NCI-H82 treated with DMSO at 0.1 percent for 48 hours (cell line): Measurements from ENCODE around the gene ULK4.

Experiments
- DNase-seq: peaks from one replicate; lab custom pipeline; 2025; ENCODE audit not compliant: unreplicated experiment; lab: John Stamatoyannopoulos, UW

ULK4 gene

DNA sequence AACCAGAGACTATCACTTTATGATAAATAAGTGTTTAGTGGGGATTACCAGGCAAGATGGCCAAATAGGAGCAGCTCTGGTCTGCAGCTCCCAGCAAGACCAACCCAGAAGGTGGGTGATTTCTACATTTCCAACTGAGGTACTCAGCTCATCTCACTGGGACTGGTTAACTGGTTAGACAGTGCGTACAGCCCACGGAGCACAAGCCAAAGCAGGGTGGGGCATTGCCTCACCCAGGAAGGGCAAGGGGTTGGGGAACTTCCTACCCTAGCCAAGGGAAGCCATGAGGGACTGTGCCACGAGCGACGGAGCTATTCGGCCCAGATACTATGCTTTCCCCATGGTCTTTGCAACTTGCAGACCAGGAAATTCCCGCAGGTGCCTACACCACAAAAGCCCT lies 591.6 kb downstream of the ULK4 start:
- no peak for DNase-seq

DNA sequence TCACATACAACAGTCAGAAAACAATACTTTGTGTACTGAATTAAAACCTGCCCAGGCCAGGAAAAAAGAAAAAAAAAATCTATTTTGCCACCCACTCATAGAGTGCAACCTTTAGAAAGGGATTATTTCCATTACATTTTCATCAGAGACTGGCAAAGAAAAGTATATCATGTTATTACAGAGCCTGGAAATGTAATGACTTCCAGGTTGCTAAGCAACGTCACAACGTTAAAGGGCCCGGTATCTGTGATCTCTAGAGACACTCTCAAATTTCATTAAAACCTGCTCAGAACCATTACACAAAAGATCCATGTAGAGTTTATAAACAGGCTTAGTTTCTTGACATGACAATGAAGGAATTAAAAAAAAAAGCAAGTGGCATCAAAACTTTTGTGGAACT lies 592.1 kb downstream of the ULK4 start:
- no peak for DNase-seq

DNA sequence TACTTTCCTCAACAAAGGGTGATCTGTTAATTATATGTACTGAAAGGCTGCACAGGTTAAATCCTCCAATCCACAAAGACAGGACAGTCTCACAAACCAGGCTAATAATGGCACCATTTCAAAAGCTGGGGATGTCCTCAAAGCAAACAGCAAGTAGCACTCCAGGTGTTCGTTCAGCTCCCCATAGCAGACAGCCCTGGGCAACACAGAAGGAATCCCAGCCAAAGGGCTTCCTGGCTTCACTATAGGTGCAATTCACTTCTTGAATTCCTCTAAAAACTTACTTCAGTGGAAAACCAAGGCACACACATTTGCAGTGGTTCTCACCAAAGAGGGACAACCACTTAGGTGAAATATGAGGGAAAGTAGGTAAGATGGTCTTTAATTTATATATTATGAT lies 595.9 kb downstream of the ULK4 start:
- no peak for DNase-seq

DNA sequence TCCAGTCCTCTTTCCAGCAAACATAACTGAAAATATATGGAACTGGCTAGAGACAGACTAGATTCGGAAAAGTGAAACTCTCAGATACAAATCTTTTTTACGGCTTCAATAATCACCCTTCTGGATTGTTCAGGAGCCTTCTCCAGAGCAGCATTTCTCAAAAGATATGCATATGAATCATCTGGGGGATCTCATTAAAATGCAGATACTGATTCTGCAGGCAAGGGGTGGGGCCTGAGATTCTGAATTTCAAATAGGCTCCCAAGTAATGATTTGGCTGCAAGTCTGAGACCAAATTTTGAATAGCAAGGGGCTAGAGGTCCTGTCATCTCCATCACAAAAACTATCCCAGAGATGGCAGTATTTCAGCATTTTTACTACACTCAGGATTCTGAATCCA lies 597.2 kb downstream of the ULK4 start:
- no peak for DNase-seq

DNA sequence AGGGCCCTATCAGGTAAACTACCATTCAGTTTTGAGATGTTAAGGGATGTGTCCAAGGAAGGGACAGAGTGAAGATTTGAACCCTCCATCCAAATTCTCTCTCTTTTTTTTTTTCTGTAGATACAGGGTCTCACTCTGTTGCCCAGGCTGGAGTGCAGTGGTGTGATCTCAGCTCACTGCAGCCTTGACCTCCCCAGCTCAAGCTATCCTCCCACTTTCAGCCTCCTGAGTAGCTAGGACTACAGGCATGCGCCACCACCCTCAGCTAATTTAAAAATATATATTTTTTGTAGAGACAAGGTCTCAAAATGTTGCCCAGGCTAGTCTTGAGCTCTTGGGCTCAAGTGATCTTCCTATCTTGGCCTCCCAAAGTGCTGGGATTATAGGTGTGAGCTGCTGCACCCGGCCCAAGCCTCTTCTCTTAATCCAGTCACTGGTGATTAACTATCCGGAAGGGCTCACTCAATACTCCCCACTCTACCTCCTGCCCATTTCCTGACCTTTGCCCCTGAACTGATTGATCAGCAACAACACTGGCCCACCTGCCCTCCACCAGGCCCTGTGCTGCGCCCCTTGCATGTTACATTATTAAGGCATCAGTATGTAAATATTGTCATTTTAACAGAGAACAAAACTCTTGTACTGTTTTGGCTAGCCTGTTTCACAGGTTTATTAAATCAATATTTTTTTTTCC lies 597.9 kb downstream of the ULK4 start:
- DNase-seq = no peak

DNA sequence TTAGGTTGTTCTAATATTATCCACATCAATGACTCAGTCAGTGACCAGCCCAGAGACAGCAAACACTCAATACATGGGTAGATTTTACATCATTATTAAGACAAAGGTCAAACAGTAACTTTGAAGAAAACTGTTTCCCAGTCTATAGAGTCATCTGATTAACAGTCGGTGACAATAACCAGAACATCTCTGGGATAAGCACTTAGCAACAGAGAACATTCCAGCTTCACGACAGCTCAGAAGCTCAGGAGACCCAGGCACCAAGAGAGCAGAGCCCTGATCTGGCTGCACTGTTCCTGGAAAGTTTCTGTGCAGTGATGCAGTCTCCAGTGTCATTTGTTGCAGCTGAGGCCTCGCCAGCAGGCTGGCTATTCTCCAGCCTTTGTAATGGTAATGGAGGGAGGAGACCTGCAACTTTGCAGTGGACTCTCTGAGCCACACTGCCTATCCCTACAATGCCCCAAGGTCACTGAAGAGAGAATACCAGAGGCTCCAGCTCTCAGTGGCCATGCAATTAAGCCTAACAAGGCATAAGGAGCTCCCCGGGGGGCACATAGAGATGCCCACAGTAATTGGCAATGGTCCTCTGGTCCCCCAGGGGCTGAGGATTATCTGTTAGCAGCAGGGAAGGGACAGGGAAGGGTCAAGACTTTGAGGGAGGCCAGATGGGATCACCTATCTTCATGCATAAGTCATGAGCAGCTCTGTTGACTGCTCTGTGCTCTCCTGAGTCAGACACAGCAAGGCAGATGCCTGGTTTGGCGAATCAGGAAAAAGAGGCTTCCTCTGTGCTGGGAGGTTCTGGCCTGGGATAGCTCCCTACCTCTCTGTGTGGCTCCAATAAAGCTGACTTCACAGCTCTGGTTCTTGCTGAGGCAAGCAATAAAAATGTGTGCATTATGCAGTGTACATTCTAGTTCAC lies 599.0 kb downstream of the ULK4 start:
- no peak for DNase-seq

DNA sequence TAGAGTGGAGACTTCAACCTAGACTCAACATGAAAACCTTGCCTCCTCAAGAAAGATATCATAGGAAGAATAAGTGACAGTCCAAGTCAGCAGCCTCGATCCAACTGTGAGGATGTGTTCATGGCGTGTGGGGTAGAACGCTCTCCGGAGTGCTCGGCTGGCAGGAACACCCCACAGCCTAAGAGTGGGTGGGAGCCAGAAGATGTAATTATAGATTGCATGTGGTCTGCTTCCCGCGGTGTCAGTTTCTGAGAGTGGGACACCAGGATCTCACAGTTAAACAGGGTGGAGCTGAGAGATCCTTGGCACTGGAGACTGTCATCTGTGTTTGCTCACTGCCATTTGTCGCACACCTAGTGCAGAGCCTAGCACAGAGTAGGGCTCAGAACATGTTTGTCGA lies 604.6 kb downstream of the ULK4 start:
- no peak for DNase-seq

DNA sequence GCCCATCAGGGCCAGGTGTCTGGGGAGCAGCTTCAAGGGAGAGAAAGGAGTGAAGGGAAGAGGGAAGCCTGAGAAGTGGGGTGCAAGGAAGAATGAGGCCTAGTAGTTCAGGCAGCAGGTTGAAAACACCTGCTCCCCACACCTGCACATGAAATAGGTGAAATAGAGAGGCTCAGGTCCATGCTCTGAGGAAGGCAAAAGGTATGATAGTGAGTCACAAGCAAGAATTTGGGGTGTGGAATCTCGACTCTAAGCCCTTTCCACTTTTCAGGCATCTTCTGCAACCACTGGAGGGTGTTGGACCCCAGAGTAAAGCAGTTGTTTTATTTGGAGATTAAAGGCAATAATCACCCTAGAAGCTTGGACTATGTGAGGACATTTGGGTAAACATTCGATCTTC lies 605.1 kb downstream of the ULK4 start:
- no peak for DNase-seq

DNA sequence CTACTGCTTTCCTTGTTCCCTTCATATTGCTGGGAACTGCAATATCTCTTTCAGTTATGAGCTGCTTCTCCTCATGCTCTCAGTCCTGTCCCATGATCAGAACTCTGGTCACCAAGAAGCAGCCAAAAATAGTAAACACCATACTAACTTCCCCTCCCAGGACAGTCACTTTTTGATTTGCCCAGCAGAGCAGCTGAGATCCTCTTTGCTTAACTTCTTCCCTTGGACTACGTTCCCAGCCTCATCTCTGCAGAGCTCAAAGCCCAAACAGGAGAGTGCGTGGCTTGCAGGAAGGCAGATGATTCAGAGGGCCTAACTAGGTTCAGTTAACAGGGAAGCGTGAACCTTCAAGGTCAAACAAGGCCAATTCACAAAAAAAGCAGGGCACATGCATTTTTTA lies 609.4 kb downstream of the ULK4 start:
- no peak for DNase-seq

DNA sequence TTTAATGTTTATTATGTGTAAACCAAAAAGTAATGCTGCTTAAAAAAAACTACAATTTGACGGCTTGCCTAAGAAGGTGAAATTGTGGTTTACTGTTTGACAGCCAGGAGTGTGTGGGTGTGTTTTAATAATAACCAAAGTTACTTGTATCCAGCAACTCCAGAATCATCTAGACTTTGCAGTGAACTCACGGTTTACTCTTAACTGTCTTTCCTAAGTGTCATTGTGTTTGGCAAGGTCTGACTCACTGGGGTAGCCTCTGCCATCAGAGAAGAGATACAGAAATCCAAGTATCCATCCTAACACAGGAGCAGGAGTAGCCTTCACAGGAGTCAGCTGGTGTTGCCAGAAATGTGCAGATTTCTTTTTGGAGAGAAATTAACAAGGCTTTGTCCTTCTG lies 611.5 kb downstream of the ULK4 start:
- DNase-seq = no peak

DNA sequence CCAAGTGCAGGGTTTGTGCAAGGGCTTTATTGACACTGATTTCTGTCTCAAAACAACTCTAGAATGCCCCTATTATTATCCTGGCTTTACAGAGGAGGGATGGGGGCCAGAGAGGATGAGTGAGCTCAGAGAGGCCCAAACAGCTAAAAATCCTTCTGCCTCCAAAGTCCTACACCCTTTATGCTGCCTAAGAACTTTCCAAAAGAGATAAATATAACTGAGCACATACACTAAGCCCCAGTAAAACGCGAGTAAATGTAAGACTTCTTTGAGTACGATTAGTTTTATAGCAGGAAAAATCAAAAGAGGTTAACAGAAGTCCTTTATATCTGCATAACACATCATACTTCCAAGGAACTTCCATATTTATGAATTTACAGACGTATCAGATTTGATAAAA lies 613.5 kb downstream of the ULK4 start:
- no peak for DNase-seq

DNA sequence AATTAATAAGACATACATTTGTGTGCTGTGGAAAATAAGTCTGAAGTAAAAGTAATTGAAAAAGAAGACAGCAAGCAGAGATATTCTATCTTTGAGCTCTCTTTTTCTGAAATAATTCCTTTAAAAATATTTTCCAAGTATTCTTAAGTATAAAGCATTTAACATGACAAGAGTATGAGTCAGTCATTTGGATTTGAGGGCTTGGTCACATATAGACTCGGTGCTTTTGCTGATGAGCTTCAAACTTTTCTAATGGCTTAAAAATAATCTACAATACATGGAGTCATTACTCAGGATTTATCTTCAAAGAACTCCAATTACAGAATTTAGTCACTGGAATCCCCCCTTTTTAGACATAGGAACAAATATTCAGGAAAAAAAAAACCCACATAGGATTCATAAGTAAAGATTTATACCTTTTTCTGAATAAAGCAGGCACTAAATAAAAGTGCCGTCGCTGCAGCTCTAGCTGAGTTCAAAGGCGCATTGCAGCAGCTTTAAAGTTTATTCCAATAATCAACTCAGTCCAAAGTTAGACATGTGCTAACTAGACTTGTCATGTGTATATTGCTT lies 615.1 kb downstream of the ULK4 start:
- DNase-seq = no peak

DNA sequence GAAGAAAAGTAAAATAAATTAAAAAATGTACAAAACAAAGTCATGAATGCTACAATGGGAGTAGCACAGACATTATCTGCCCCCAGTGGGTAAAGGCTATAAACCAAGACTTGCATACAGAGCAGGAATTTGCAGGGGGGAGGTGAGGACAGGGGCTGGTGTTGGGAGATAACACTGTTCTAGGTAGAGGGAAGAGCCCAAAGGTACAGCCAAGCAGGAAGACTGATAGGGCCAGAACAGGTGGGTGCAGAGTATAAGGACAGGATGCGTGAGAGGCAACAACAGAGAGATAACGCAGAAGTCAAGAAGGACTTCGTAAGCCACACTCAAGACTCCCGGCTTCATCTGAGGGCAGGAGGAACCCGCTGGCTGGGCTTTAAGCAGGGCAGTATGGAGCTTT lies 616.1 kb downstream of the ULK4 start:
- DNase-seq = no peak

DNA sequence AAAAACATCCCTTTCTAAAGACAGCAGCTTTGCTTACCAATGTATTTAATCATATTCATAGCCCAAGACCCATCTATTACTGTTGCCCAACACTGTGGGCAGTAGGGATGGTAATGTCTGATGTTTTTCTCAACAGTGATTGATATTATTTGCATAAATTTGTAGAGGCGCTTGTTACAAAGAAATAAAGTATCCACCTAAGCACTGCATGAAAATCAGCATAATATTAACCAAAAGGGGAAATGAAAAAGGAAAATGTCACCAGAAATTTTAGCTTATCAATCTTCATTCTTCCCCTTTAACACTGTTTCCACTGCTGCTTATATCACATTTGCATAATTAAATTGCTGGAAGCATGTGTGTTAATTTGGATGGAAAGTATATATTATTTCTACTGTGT lies 622.1 kb downstream of the ULK4 start:
- DNase-seq = no peak

DNA sequence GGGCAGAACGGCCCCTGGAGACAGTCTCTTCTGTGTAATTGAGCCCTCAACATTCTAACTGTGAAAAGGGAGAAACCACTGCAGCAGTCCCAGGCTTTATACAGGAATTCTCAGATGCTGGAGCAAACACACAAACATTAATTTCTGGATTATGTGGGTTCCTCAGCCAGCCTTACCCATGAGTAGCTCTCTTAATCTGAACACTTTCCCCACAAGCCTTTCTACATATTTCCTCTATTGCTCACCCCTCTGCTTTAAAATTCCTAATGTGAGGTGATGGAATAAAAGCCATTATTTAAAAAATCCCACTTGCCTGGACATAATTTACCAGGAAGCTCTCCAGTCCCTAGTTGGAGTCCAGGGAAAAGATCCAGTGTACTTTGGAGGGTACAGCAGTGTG lies 623.6 kb downstream of the ULK4 start:
- no peak for DNase-seq

DNA sequence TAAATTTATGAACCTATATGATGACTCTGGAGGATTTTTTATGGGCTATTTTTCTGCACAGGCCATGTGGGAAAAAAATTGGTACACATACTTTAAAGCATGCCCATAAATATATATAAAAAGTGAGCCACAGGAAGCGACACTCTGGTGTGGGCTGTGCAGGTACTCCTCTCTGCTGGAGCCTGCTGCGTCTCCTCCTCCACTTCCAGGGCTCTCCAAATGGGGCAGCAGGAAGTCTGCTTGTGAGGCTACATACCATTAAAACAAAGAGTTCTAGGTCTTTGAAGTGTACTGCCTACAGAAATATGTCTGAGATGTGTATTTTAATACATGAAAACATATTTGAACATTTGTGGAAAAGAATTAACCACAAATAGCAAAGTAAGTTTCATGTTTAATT lies 627.5 kb downstream of the ULK4 start:
- DNase-seq = no peak

DNA sequence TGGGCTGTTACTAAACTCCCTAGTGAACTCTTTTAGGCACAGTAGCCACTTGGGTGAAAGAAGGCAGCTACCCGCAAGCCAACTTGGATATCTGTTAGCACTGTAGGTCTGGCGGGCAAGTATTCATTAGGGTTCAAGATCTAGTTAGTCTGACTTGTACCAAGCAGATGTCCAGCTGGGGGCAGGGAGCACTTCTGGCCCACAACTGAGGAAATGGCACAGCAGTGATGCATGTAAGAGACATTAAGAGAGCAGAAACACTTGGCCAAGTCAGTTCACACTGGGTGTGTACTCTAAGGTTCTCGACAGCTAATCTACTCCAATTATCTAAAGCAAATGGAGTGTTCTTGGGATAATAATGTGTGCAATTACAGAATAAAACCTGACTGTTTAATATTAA lies 630.9 kb downstream of the ULK4 start:
- DNase-seq = no peak

DNA sequence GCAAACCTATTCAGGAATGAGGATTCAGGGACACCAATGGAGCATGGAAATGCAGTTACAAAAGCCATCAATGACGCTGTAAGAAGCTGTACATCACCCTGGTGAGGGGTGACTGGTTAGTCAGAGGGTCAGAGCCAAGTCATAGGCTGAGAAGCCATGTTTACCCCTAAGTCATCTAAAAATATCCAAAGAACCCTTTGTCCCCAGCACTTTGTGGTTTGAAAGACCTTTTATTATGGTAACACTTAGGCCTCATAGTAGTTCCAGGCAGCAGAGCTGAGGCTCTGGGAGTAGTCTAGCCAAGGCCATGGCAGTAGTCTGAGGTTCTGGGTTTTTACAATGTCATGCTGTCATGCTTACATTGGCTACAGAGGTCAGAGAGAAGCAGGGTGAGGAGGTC lies 631.4 kb downstream of the ULK4 start:
- no peak for DNase-seq

DNA sequence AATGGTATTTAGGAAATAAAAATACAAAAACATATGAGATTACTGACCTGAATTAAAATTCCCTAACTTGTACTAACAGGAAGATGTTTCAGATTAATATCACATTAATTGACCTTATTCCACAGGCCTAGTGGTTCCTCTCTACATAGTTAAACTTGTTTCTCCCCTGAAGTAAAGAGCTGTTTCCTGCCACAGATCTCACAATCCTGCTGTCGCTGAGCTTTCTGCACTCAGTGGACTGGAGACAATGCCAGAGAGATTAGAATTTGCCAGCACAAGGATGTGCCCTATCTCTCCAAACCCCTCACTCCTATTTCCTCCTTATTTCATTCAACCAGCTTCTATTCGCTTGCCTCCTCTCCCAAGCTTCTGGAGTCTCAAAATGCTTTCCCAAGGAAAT lies 632.0 kb downstream of the ULK4 start:
- DNase-seq = no peak

DNA sequence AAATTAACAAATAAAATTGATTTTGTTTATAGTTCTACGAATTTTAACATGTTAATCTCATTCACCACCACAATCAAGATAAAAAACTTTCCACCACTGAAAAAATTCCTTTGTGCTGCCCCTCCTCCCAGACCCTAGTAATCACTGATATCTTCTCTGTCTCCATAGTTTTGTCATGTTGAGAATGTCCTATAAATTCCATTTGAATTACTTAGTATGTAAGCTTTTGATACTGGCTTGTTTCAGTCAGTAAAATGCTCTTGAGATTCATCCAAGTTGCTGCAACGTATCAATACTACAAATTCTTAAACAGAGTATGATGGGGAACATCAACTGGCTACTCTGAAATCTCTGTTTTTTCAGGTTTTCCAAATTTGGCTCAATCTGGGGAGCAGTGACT lies 633.0 kb downstream of the ULK4 start:
- no peak for DNase-seq

DNA sequence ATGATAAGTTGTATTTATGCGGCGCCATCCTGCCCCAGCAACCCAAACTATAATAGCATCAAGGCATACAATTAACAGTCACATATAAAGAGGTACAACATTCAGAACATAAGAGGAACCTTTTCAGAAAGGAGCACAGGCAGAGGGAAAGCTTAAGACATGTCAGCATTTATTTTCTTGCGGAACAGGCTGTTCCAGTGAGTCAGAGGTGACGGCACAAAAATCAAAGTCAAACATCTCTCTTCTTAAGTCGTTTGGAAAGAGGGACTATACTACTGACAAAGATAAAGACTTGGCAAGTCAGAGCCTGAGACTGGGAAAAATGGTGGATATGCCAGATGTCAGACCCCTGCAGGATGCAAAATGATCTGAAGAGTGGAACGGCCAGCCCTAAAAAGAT lies 634.2 kb downstream of the ULK4 start:
- no peak for DNase-seq

DNA sequence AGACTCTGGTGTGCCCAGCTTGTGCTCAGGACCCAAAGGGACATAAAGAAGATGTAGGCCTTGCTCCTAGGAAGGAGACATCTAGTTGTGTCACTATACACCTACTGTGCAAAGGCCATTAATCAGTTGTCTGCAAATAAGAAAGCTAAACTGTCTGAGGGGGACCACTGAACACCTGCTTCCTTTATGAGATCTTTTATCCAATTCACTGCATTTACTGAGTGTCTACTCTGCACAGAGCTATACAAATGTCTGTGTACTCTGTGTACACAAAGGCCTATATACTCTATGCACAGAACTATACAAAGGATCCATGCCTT lies 637.8 kb downstream of the ULK4 start:
- no peak for DNase-seq
